Activated CD8-positive, alpha-beta memory T cell treated with anti-CD3 and anti-CD28 coated beads, Interleukin-2, amount 50 U/mL, for 24 hours (primary cell): ENCODE measurements around the gene MVB12B.

Source experiments
- DNase-seq: peaks from one replicate; pipeline ENCODE4 v3.0.0-alpha.2; 2020; ENCODE audit errors: extremely low read depth

The MVB12B gene

DNA sequence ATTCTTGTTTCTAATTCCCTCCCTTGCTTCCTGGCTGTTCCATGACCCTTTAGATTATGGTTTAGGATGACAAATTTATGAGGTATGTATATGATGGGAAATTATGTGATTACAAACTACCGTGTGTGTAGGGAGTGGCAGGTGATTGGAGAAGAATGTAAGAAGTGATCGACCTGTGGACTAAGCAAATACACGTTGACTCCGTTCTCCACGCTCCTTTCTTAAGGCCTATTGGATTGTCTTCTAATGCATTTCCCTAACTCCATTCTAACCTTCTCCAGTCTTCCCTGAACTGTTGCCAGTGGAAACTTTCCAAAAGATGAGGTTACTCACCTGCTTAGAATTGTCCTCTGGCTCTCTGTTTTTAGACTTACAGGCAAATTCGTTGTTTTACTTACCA, 36.6 kb downstream of the MVB12B start:
- DNase-seq = no peak

DNA sequence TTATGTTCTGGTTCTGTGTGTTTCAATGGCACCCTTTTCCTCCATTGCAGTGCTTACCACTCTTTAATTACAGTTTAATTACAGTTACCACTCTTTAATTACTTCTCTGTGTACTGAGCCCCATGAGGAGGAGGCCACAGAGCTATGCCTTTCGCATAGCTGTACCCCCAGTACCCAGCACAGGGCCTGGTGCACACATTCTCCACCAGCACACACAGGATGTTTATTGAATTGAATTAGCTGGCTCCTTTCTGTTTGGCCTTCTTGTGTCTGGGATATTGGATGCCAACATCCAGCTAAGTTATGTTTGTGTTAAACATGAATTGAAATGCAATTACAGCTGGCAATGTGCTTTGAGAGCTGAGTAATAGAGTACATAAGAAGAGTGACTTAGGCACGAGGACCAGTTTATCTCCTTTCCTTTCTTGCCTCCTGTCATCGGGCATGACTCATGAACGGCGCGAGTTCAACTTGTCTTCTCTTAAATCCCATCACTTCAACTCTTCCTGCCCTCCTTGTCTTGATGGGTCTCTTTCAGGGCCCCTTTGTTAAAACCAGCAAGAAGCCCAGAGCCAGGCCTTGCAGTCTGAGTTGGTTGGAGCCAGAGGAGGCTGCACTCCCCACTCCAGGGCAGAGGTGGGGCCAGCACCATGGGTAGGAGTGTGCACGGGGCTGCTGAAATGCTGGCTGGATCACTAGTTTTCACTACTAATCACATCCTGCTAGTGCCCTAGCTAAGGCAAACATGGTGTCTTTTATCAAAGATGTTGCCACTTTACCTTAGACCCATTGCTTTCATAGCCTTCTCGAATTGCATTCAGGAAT, 37.4 kb downstream of the MVB12B start:
- no peak for DNase-seq

DNA sequence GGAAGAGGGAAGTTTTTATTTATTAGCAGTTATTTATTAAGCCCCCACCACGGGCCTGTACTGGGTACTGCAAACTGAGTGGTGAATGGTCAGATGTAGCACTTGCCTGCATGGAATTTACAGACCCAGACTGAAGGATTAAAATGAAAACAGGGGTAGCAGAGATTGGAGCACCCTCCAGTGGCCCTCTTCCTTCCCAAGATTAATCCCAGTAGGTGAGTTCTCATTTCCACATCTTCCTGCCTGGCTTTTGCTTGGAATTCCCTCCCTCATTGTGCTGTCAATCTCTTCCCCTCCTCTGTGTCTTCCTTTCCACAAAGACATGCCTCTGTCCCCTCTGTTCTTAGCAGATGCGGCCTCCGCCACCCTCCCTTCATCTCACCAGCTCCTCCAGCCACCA, 39.2 kb downstream of the MVB12B start:
- no peak for DNase-seq

DNA sequence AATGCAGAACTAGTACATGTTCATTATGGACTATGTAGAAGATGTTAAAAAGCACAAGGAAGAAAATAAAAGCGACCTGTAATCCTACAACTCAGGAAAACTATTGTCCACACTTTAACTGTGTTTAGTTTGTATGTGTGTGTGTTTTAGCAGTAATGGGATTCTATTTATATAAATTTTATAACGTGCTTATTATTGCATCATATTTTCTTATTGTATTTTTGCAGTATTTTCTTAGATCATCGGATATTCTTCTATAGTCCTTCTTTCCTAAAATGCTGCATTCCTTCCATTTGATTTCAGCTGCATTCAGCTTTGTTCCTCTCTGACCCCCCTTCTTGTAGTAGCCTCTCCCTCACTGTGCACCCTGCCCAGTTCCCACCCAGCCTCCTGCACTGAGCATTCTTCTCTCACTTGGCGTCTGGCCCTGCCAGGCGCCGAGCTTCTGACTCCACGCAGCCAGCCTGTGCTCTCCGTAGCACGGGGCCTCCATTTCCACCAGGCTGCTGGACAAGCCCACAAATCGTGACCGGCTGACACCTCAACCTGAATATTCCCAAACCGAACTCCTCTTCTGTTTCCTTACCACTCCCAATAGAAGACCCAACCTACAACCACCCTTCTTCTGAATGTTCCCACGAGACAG, 39.9 kb downstream of the MVB12B start:
- DNase-seq = no peak

DNA sequence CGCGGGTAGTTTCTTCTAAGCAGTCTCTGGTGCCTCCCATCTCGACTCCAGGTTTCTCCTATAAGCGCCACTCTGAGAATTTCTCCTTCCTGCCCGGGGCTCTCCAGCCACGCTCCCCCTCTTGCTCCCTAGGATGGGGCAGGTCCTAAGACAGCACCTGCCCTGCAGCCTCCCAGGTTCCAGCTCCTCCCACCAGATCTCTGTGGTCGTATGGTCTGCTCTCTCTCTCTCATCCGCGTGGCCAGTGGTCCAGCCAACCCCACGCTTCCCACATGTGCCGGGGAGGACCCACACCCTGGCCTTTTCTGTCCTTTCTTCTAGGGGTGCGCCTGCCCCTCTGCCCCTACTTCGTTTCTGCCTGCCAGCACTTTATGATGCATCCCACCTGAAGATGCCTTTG, 40.5 kb downstream of the MVB12B start:
- no peak for DNase-seq

DNA sequence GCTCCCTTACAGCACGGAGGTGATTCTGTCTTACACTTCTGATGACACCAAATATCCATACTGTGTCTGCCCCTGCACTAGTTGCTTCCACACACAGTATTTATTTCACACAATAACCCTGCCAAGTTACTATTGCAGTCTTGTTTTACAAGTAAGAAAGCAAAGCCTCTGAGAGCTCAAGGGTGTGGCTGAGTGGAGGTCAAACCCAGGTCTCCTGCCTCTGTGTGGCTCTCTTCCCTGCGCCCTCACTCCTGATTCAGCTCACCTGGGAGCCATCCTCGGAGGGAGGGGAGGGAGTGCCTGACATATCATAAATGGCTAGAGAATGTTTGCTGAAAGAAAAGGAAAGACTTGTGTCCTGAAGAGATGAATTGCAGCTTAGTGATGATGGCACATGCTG, 41.0 kb downstream of the MVB12B start:
- DNase-seq = no peak

DNA sequence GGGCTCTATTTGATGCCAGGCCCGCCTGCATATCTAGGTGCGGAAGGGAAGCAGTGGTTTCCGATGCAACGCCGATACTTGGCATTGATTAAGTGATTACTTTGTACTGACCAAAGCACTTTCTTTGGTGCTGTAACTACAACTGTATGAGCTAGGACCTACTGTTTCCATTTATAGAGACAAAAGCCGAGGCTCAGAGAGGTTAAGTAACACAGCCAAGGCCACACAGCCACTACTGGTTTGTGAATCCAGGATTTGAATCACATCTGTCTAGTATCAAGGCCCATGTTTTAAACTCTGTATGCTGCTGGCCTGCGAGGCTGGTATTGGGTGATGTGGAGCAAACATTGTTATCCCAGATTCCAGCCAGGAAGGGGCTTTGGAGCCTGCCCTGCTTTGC, 41.4 kb downstream of the MVB12B start:
- DNase-seq = no peak

DNA sequence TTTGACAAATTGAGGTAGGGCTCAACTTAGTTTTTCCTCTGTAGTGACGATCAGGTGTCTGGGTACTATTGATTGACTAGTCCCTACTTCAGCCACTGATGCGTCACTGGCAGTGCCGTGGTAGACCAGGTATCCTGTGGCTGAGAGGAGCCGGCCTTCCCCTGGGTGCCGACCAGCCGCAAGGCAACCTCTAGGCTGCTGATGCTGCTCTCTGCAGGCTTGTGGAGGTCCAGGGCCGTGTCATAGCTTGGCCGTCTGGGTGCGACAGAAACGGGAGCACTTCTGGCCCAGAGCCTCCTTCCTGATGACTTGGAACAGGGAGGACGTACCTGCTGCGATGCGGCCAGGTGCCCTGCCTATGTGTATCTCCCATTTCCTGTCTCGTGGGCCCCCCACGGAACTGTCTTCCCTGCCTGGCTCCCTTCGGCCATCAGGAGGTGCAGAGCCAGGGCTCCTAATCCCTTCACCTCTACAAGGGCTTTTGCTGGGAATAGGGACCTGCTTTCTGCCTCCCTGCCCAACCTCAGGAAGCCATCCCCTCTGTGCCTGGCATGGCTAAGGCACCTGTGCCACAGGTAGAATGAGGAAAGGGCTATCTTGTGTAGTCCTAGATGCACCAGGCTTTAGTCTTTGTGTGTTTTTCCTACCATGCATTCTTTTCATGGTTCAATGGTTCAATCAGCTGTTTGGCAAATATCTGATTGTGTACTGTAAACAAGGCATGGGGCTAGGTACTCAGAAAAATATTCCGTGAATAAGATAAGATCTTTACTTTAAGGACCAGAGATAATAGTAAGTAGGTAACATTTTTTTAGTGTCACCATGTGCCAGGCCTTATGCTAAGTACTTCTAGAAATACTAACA, 44.6 kb downstream of the MVB12B start:
- no peak for DNase-seq

DNA sequence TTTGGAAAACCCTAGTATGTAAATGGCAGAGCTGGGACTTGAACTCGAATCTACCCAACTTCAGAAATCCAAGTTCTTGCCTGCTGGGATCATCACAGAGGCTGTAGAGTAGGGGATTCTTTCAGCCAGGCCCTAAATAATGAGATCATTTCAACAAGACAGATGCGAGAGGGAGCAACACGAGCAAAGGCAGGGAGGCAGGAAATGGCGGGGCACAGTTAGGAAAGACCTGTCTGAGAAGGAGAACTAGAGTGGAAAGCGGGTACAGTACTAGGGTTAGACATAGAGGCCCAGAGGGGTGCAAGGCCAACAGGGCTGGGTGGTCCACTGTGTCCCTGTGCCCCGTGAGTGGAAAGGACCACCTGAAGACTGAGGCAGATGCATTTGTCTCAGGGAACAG, 46.1 kb downstream of the MVB12B start:
- DNase-seq = no peak

DNA sequence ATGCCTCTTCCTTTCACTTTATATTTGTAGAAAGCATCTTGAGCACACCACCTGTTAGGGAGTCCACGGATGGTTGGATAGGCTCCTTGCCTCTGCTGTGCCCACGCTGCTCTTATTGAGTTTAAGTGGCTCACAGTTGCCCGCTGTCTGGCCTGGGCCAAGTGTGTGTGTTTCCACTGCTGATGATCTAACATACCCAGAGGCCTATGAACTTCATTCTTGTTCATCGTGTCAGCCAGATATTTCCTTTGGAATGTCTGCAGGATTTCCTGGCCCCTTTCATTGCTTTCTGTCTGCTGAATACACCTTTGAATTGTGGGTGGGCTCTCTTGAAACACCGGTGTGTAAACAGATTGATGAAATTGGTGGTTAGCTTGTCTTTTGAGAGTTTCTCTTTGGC, 46.6 kb downstream of the MVB12B start:
- DNase-seq = no peak

DNA sequence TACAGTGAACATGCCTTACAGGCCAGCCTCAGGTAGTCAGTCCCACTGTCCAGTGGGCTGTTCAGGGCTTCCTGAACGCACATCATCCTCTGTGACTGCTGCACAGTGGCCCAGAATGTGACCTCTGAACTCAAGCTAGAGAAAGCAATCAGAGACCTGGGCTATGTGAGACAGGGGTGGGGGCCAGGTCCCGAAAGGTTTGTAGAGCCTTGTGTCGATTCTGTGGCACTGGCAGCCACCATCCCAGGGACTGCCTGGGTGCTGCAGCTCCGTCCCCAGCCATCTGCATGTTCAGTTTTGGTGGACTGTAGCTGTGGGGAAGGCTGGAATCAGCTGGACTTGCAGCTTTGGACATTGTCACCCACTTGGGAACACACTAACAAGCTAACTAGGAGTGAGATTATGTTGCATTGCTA, 47.7 kb downstream of the MVB12B start:
- no peak for DNase-seq

DNA sequence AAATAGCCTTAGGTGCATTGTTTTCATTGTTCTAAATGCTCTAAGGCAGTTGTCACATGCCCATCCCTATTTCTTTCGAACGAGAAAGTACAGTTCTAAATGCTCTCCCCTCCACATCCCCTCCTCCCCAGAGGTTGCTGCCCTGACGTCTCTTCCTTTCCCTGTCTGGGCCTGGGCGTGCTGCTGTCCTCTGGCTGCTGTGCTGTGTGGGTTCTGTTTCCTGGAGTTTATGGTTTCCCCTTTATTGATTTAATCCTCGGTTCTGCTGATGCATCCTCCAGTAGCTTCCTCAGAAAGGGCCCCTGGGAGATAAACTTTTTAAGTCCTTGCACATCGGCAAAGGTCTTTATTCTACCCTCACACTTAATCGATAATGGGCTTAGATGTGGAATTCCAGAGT, 48.8 kb downstream of the MVB12B start:
- DNase-seq = no peak

DNA sequence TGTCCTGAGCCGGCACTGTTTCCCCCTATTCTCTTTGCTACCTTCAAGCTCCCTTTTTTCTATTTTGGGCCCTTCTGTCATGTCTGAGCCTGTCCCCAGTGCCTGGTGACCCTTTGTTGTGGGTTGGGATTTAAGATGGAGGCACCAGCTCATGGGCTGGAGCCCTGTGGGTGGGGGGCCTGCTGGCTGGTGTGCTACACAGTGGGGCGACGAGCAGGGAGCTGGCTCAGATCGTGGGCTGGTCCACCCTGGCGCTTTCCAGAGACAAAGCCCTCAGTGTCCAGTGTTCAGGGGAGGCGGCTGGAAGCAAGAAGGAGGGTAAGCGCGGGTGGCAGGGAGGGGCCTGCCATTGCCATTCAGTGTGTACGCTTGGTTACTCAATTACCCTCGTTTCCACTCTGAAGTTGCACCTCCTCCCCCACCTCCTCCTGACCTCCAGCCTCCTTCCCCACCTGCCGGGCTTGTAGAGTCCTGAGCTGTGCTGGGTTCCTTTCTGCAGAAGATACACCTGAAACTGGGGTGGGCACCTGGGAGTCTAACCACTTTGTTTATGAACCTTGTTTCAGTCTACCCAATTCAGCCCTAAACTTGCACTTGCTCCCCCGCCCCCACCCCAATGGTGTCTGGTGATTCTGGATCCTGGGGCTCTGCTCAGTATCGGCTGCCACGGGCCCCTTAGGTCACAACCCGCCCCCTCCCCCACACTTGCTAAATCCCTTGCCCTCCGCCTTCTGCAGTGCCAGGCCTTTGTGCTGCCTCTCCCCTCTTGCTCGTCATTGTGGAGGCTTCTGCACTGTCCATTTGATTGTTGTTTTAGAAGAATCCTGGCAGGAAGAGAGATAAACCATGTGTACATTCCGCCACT, 49.9 kb downstream of the MVB12B start:
- DNase-seq = no peak

DNA sequence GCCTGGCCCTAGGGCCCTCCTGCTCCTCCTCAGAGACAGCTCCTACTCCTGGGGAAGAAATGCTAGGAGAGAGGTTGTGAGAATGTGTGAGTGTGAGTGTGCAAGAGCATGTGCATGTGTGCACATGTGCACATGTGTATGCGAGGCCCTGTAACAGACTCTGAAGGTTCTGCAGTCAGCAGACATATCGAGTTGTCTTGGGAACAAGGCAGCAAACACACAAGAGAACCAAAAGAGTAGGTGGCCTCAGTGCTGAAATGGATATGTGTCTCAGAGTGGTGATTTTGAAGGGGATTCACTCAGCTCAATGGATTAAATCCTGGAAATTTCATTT, 50.5 kb downstream of the MVB12B start:
- no peak for DNase-seq

DNA sequence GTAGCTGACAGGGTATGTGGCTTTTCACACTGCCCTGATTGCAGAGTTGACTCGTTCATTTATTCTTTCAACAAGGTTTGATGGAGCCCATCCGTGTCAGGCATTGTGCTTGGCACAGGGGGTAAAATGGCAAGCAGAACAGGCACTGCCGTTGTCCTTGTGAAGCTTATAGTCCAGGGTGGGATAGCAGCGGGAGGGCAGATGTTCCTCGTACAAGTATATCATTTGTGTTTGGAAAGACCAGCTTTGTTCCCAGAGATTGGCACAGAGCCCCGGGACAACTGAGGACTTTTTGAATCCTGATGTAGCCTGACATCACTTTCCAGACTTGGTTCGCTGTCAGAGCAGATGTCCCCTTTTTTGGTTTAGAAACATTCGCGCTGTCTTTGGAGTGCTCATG, 50.9 kb downstream of the MVB12B start:
- no peak for DNase-seq

DNA sequence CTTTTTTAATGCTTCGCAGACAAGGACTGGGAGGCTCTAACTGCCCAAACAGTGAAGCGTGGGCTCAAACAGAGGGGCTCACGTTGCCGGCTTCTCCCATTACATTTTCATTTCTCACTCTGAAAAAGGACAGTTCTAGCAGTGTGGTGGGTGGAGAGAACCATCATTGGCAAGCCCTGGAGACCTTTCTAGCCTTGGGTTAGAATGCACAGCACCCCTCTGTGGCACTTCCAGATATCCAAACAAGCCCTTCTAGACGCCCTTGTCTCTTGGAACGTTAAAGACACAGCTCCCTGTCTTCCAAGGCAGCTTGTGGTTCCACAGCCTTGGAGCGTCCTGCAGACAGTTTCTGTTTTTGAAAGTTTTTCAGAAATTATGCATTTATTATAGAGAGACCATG, 52.1 kb downstream of the MVB12B start:
- no peak for DNase-seq

DNA sequence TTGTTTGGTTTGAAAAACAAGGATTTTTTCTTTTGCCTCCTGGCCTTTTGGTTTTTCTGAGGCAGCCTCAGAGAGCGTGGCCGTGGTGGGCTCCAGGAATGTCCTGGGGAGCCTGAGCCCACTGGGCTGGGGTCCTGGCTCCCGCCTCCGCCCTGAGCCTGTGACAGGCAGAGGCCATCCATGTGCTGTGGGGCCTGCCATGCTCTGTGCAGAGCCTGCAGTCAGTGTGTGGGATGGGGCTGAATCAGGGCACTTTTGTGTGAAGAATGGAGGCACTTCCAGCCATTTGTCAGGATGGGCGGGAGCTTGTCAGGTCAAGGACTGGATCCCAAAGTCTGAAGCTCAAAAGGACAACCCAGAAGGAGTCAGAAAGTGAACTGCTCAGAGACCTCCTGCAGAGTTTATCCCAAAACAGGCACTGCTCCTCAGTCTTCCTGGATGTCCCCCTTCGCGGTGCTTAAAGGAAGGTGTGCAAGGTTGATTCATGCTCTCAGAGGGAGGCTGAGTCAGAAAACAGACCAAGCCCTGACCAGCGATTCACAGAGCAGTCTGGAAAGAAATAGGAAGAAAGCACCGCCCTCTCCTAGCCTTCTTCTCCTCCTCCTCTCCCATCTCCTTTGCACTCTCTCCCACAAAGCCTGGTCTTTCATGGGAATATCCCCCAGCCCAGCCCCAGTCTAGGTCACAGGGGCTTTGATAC, 53.2 kb downstream of the MVB12B start:
- no peak for DNase-seq

DNA sequence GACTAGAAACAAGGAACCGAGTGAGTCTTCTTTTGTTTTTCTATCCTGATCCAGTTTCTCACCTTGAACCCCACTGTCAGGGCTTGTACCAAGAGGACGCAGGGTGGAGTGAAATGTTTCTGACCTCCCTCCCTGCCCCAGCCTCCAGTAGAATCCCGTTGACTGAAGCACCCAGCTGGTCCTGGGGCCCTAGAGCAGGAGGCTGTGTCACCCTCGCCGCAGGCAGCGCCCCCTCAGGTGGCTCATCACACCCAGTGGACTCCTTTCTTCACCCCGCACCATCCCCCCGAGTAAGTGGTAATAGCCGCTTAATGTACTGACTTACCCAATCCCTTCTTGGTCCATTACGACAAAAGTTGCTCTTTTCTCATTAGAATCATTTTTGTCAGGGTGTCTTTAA, 53.8 kb downstream of the MVB12B start:
- DNase-seq = no peak

DNA sequence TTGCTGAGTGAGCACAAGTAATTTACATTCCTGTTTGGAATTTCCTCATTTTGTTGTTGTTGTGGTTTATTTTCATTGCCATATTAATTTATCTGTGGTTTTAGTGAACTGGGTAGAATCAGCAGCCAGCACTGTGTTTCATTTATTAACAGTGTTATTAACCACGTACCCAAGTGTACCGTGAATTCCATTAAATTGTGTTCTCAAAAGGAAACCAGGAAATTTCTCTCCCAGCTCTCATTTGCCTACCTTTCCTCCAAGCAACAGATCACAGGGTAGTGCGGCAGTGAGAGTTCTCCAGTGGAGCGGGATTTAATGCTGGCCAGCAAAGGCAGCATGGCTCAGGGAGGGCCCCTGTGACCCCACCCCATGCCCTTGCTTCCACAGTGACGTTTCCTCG, 54.6 kb downstream of the MVB12B start:
- no peak for DNase-seq

DNA sequence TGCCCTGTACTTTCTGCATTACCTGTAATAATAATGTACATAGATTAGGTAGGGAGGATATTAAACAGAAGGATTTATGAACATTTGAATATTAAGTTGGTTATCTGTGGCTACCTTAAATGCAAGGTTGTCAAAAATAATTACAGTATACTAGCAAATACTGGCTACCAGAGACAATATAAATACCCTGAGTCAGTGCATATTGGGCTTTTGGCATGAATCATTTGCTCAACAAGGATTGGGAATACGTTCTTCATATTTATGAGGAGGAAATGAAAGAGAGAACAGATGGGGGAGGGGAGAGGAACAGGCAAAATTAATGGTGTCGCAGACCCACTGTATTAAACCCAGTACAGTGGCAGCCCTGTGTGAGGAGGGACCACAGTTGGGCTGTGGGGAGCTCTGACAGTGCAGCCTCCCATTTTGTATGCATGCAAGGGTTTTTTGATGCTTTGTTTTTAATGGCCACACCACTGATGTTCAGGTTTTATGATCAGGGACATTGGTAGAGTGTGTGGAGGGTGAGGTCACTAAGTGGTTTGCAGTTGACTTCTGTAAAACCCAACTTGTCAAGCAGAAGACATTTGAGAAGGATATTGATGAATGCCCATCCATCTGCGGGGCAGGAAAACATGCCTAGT, 56.9 kb downstream of the MVB12B start:
- no peak for DNase-seq

DNA sequence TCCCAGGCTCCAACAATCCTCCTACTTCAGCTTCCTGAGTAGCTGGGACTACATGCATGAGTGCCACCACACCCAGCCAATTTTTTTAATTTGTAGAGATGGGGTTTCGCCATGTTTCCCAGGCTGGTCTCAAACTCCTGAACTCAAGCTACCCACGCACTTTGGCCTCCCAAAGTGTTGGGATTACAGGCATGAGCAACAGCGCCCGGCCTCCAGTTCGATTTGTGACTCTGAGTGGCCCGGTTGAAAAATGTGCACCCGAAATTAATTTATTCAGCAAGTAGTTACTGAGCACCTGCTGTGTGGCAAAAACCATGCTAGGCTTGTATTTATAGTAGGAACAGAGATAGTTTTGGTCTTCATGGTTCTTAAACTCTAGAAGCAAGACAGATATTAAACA, 58.3 kb downstream of the MVB12B start:
- no peak for DNase-seq
